H9 (cell line): ENCODE results near the gene C16orf92. TPM values are rescaled to one million over a fixed set of nuclear protein-coding genes. Genes with fewer than 3 reads are reported as not detected.

Source experiments
- DNase-seq: peaks from one replicate; pipeline ENCODE4 v3.0.0-alpha.2; 2017
- H2AFZ ChIP-seq: one replicate; pipeline ENCODE4 v1.6.1; 2013; ENCODE audit warnings: mild to moderate bottlenecking, low read length, control low read depth, moderate library complexity
- H2AK5ac ChIP-seq: 2 replicates; pipeline ENCODE4 v1.6.1; 2013; ENCODE audit warnings: low read length, control low read depth, mixed read lengths; ENCODE audit not compliant: insufficient read length
- H2BK120ac ChIP-seq: one replicate; pipeline ENCODE4 v1.6.1; 2013; ENCODE audit warnings: low read depth, mild to moderate bottlenecking, low read length, control low read depth, inconsistent platforms; ENCODE audit not compliant: poor library complexity, severe bottlenecking
- H2BK12ac ChIP-seq: 2 replicates; pipeline ENCODE4 v1.6.1; 2013; ENCODE audit warnings: low read length, control low read depth, mixed read lengths, low read depth; ENCODE audit not compliant: insufficient read length
- H2BK15ac ChIP-seq: 2 replicates; pipeline ENCODE4 v1.6.1; 2013; ENCODE audit warnings: low read depth, low read length, control low read depth
- H2BK20ac ChIP-seq: one replicate; pipeline ENCODE4 v1.6.1; 2013; ENCODE audit warnings: low read depth, mild to moderate bottlenecking, low read length, control low read depth, inconsistent platforms; ENCODE audit not compliant: poor library complexity, severe bottlenecking
- H2BK5ac ChIP-seq: 2 replicates; pipeline ENCODE4 v1.6.1; 2013; ENCODE audit warnings: low read length, control low read depth, mixed read lengths; ENCODE audit not compliant: insufficient read length
- H3K14ac ChIP-seq: 2 replicates; pipeline ENCODE4 v1.6.1; 2013; ENCODE audit warnings: low read length, control low read depth; ENCODE audit not compliant: insufficient read depth
- H3K18ac ChIP-seq: 2 replicates; pipeline ENCODE4 v1.6.1; 2013; ENCODE audit warnings: low read depth, mild to moderate bottlenecking, mixed read lengths, low read length, control low read depth; ENCODE audit not compliant: insufficient read length
- H3K23ac ChIP-seq: 2 replicates; pipeline ENCODE4 v1.6.1; 2013; ENCODE audit warnings: low read length, control low read depth, mixed read lengths, low read depth; ENCODE audit not compliant: insufficient read length
- H3K23me2 ChIP-seq: 2 replicates; pipeline ENCODE4 v1.6.1; 2013; ENCODE audit warnings: low read depth, mild to moderate bottlenecking, mixed read lengths, low read length, control low read depth; ENCODE audit not compliant: insufficient read length, poor library complexity, severe bottlenecking
- H3K27ac ChIP-seq: 2 replicates; pipeline ENCODE4 v1.5.1; 2013; ENCODE audit warnings: low read length, control low read depth, mixed read lengths, low read depth; ENCODE audit not compliant: insufficient read length
- H3K27me3 ChIP-seq: 2 replicates; pipeline ENCODE4 v1.6.1; 2013; ENCODE audit warnings: low read length, control low read depth, inconsistent platforms; ENCODE audit not compliant: insufficient read depth
- H3K4ac ChIP-seq: 2 replicates; pipeline ENCODE4 v1.6.1; 2013; ENCODE audit warnings: low read depth, mild to moderate bottlenecking, control low read depth, inconsistent platforms, low read length, moderate library complexity
- H3K4me1 ChIP-seq: 2 replicates; pipeline ENCODE4 v1.6.1; 2013; ENCODE audit warnings: low read length, control low read depth, inconsistent platforms; ENCODE audit not compliant: insufficient read depth
- H3K4me2 ChIP-seq: 2 replicates; pipeline ENCODE4 v1.6.1; 2013; ENCODE audit warnings: low read length, control low read depth, mixed read lengths; ENCODE audit not compliant: insufficient read length, insufficient read depth
- H3K56ac ChIP-seq: 2 replicates; pipeline ENCODE4 v1.6.1; 2013; ENCODE audit warnings: low read depth, mild to moderate bottlenecking, mixed read lengths, low read length, control low read depth; ENCODE audit not compliant: insufficient read length
- H3K79me1 ChIP-seq: 2 replicates; pipeline ENCODE4 v1.6.1; 2013; ENCODE audit warnings: low read depth, mild to moderate bottlenecking, moderate library complexity, low read length, control low read depth, inconsistent platforms; ENCODE audit not compliant: insufficient read depth, poor library complexity, severe bottlenecking
- H3K79me2 ChIP-seq: 2 replicates; pipeline ENCODE4 v1.6.1; 2013; ENCODE audit warnings: low read length, control low read depth, inconsistent platforms; ENCODE audit not compliant: insufficient read depth
- H3K9ac ChIP-seq: 2 replicates; pipeline ENCODE4 v1.6.1; 2013; ENCODE audit warnings: low read length, control low read depth, mixed read lengths; ENCODE audit not compliant: insufficient read length; ENCODE audit errors: extremely low read depth
- H3K9me3 ChIP-seq: one replicate; pipeline ENCODE4 v1.6.1; 2013; ENCODE audit warnings: low read depth, low read length, inconsistent platforms; ENCODE audit not compliant: control insufficient read depth
- H3T11ph ChIP-seq: one replicate; pipeline ENCODE4 v1.6.1; 2013; ENCODE audit warnings: mild to moderate bottlenecking, low read length, control low read depth, inconsistent platforms
- H4K20me1 ChIP-seq: one replicate; pipeline ENCODE4 v1.6.1; 2013; ENCODE audit not compliant: control insufficient read depth, insufficient read length, insufficient read depth
- H4K5ac ChIP-seq: 2 replicates; pipeline ENCODE4 v1.6.1; 2013; ENCODE audit warnings: low read depth, mild to moderate bottlenecking, mixed read lengths, low read length, control low read depth; ENCODE audit not compliant: insufficient read length
- H4K8ac ChIP-seq: replicated peaks from 2 replicates; pipeline ENCODE4 v1.6.1; 2013; ENCODE audit warnings: low read length, control low read depth, mixed read lengths, low read depth; ENCODE audit not compliant: insufficient read length
- H4K91ac ChIP-seq: 2 replicates; pipeline ENCODE4 v1.6.1; 2013; ENCODE audit warnings: low read depth, mild to moderate bottlenecking, moderate library complexity, mixed read lengths, low read length, control low read depth; ENCODE audit not compliant: insufficient read length
- H3K27ac Mint-ChIP-seq, 3 experiments: 2 replicates in 2 of 3; 3 replicates in 1 of 3; pipeline ENCODE4 v1.8.0; 2020 to 2021; ENCODE audit warnings: mixed read lengths in 3 of 3, mild to moderate bottlenecking in 1 of 3, moderate library complexity in 1 of 3
- H3K27me3 Mint-ChIP-seq: 2 replicates; pipeline ENCODE4 v1.8.0; 2021; ENCODE audit warnings: low read depth, mild to moderate bottlenecking, moderate library complexity, mixed read lengths
- H3K36me3 Mint-ChIP-seq, 3 experiments: 2 replicates in 2 of 3; 3 replicates in 1 of 3; pipeline ENCODE4 v1.8.0; 2020 to 2021; ENCODE audit warnings: low read depth in 3 of 3, mixed read lengths in 3 of 3; ENCODE audit not compliant: insufficient read depth in 1 of 3
- H3K4me1 Mint-ChIP-seq, 2 experiments: 2 replicates each; pipeline ENCODE4 v1.8.0; 2020; ENCODE audit warnings: mixed read lengths in 2 of 2
- H3K4me3 Mint-ChIP-seq, 2 experiments: 2 replicates in 1 of 2; 3 replicates in 1 of 2; pipeline ENCODE4 v1.8.0; 2020 to 2021; ENCODE audit warnings: mild to moderate bottlenecking in 2 of 2, mixed read lengths in 2 of 2, moderate library complexity in 1 of 2
- H3K9me3 Mint-ChIP-seq, 2 experiments: 2 replicates in 1 of 2; 3 replicates in 1 of 2; pipeline ENCODE4 v1.8.0; 2020; ENCODE audit warnings: mild to moderate bottlenecking in 2 of 2, mixed read lengths in 2 of 2, moderate library complexity in 1 of 2
- CTCF ChIP-seq: fragments of 200-600 bp; sonication (generic); conservative IDR thresholded peaks from 3 replicates; pipeline ENCODE4 v1.8.0; 2021; ENCODE audit warnings: antibody characterized with exemption, mild to moderate bottlenecking
- WGBS: extraction: QIAGEN DNeasy Blood & Tissue Kit; methylation state at CpG from one replicate; pipeline ENCODE4 v1.1.7; 2013; ENCODE audit warnings: missing lambda C conversion rate, low lambda C conversion rate, mixed read lengths; ENCODE audit not compliant: insufficient read length; ENCODE audit errors: extremely low coverage; 5-methylcytosine and 5-hydroxymethylcytosine counted together
- total RNA-seq: library from RNA; stranded (reverse); gene quantifications from 2 replicates; pipeline ENCODE4 v1.2.1, GENCODE V29; 2021

The C16orf92 gene
- total RNA-seq, 1 experiment from 2014 or later: not detected

- Histone ChIP-seq H2BK5ac (no peak overlapping the region), H2AFZ (no peak overlapping the region), H4K91ac (no peak overlapping the region), H3K9me3 (no peaks in the 10 kb centered on the region), H3K27ac (no peak overlapping the region), H3K27me3 (no peaks in the 10 kb centered on the region), H3K14ac (no peak overlapping the region), H4K8ac (no peak overlapping the region), H3K4me2 (no peak overlapping the region), H3T11ph (no peak overlapping the region), H4K5ac (no peak overlapping the region), H2AK5ac (no peak overlapping the region), H2BK20ac (no peak overlapping the region), H3K56ac (no peak overlapping the region), H3K4me1 (peaks cover 2% of the 10 kb centered on the region; the same call in 1 of the 2 replicates), H4K20me1 (no peaks in the 10 kb centered on the region), H3K18ac (no peak overlapping the region), H3K79me2 (no peaks in the 10 kb centered on the region), H2BK15ac (no peak overlapping the region), H3K23ac (no peak overlapping the region), H3K79me1 (no peaks in the 10 kb centered on the region), H3K4ac (no peak overlapping the region), H3K9ac (no peak overlapping the region), H3K23me2 (peaks cover 5% of the 10 kb centered on the region), H2BK120ac (no peak overlapping the region), H2BK12ac (no peak overlapping the region)
- peaks cover 14% of the 10 kb centered on the region for H3K27me3 Mint-ChIP-seq
- TF ChIP-seq CTCF: no peak
- no peaks in the 10 kb centered on the region; a peak in 1 of 5 replicates for H3K9me3 Mint-ChIP-seq
- peak overlapping the region in 2 of 3 experiments; percentile 63 to 80; a peak in 2 of 7 replicates for H3K27ac Mint-ChIP-seq
- WGBS: no CpG with 5 or more reads among the region's 19 CpGs
- peaks cover 0 to 25% of the 10 kb centered on the region in 2 experiments; a peak in 2 of 4 replicates for H3K4me1 Mint-ChIP-seq
- DNase-seq: no peak
- peaks cover 20 to 32% (median 24%) of the 10 kb centered on the region in 3 experiments for H3K36me3 Mint-ChIP-seq
- H3K4me3 Mint-ChIP-seq: peak overlapping the region in 1 of 2 experiments; percentile 17; a peak in 1 of 5 replicates
These were observed 18.6 kb upstream of the C16orf92 start for GRCh38 chr16:30004424-30004776.
